ENCODE data around the gene DEAF1.

DNA sequence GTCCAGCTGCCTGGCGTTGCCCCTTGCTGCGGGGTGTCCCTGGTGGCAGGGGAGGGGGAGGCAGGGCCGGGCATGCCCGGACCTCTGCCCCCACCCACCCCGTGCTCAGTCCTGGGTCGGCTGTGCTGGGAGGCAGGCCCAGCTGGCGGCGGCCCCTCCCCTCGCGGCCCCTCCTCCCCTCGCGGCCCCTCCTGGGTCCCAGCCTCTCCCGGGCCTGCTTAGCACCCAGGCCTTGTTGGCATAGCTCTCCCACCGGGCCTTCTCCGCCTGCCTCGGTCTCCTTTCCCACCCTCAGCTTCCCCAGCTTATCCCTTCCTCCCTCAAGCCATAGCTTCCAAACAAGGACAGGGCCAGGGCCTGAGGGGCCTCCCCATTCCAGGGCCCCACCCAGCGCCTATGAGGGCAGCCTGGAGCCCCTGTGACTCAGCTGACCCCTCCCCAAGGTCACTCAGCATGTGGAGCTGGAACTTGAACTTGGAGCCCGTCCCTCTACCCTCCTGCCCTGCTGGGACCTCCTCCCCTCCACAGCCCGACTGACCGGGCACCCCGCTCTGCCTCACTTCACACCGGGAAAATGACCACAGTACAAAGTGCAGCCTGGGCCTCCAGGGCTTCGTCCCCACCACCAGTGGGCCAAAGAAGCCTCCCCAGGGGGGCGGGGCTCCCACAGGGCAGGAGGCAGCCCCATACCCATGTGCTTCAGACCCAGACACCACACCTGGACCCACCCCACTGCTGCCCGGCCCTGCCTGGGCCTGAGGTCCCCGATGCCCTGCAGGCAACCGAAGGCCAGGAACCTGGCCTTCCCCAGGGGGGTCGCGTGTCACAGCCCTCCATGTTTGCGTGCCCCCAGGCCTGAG, 12.2 kb upstream of the DEAF1 start:
- TF ChIP-seq, protein P1, sequence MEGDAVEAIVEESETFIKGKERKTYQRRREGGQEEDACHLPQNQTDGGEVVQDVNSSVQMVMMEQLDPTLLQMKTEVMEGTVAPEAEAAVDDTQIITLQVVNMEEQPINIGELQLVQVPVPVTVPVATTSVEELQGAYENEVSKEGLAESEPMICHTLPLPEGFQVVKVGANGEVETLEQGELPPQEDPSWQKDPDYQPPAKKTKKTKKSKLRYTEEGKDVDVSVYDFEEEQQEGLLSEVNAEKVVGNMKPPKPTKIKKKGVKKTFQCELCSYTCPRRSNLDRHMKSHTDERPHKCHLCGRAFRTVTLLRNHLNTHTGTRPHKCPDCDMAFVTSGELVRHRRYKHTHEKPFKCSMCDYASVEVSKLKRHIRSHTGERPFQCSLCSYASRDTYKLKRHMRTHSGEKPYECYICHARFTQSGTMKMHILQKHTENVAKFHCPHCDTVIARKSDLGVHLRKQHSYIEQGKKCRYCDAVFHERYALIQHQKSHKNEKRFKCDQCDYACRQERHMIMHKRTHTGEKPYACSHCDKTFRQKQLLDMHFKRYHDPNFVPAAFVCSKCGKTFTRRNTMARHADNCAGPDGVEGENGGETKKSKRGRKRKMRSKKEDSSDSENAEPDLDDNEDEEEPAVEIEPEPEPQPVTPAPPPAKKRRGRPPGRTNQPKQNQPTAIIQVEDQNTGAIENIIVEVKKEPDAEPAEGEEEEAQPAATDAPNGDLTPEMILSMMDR (IDR thresholded peaks at IDR 0.05), result peak in 1 of 5 experiments; percentile 30
- TF ChIP-seq POLR2A (IDR thresholded peaks at IDR 0.05), result no peak
